HepG2 (cell line): ENCODE data around the gene URB1. TPM values are rescaled to one million over a fixed set of nuclear protein-coding genes. Genes with fewer than 3 reads are reported as not detected.

Experiments used
- ASH2L ChIP-seq: fragments of 300-600, 200-600 bp; sonication (generic); IDR thresholded peaks from 2 replicates; pipeline ENCODE4 v1.7.0; 2017; ENCODE audit warnings: low read depth, mild to moderate bottlenecking, moderate library complexity, mixed read lengths, low read length; ENCODE audit not compliant: insufficient read length
- DNMT1 ChIP-seq: sonication (generic); formaldehyde crosslinking; IDR thresholded peaks from 2 replicates; pipeline ENCODE4 v1.5.1; 2020; ENCODE audit warnings: mild to moderate bottlenecking, missing genetic modification reagents
- HDAC2 ChIP-seq: sonication (generic); formaldehyde crosslinking; IDR thresholded peaks from 2 replicates; pipeline ENCODE4 v1.4.0; 2020; ENCODE audit warnings: missing genetic modification reagents
- KLF9 ChIP-seq: IDR thresholded peaks from 2 replicates; pipeline ENCODE4 v1.6.1; 2016; ENCODE audit warnings: low read depth
- MATR3 ChIP-seq: sonication (generic); formaldehyde crosslinking; IDR thresholded peaks from 2 replicates; pipeline ENCODE4 v1.4.0; 2020; ENCODE audit warnings: missing genetic modification reagents
- MIER3 ChIP-seq: IDR thresholded peaks from 2 replicates; pipeline ENCODE4 v1.6.1; 2016; ENCODE audit warnings: missing compliant biosample characterization, borderline replicate concordance
- NCOA5 ChIP-seq: sonication (generic); formaldehyde crosslinking; IDR thresholded peaks from 2 replicates; pipeline ENCODE4 v1.4.0; 2020; ENCODE audit warnings: missing genetic modification reagents
- NR2F6 ChIP-seq, 2 experiments: IDR thresholded peaks; 2 replicates each; pipeline ENCODE4 v1.6.1; 2016; ENCODE audit warnings: antibody characterized with exemption in 1 of 2, mild to moderate bottlenecking in 1 of 2
- REL ChIP-seq: sonication (generic); formaldehyde crosslinking; conservative IDR thresholded peaks from 2 replicates; pipeline ENCODE4 v1.8.0; 2022; ENCODE audit warnings: mild to moderate bottlenecking, missing genetic modification reagents, moderate library complexity
- SCMH1 ChIP-seq: sonication (generic); formaldehyde crosslinking; IDR thresholded peaks from 2 replicates; pipeline ENCODE4 v1.9.0; 2021; ENCODE audit warnings: missing genetic modification reagents, mild to moderate bottlenecking, borderline replicate concordance
- ZNF256 ChIP-seq: sonication (generic); formaldehyde crosslinking; conservative IDR thresholded peaks from 2 replicates; pipeline ENCODE4 v1.4.0; 2020; ENCODE audit warnings: missing genetic modification reagents
- ZNF33B ChIP-seq: sonication (generic); formaldehyde crosslinking; IDR thresholded peaks from 2 replicates; pipeline ENCODE4 v1.5.1; 2020; ENCODE audit warnings: mild to moderate bottlenecking, missing genetic modification reagents
- ZNF550 ChIP-seq: sonication (generic); formaldehyde crosslinking; IDR thresholded peaks from 2 replicates; pipeline ENCODE4 v1.4.0; 2020; ENCODE audit warnings: mild to moderate bottlenecking, missing genetic modification reagents, borderline replicate concordance
- ZNF563 ChIP-seq: sonication (generic); formaldehyde crosslinking; IDR thresholded peaks from 2 replicates; pipeline ENCODE4 v1.8.0; 2022; ENCODE audit warnings: mild to moderate bottlenecking, moderate library complexity, missing genetic modification reagents
- ZNF567 ChIP-seq: sonication (generic); formaldehyde crosslinking; IDR thresholded peaks from 2 replicates; pipeline ENCODE4 v1.8.1; 2023; ENCODE audit warnings: mild to moderate bottlenecking, missing genetic modification reagents, borderline replicate concordance
- ZNF75D ChIP-seq: sonication (generic); formaldehyde crosslinking; IDR thresholded peaks from 2 replicates; pipeline ENCODE4 v1.8.1; 2023; ENCODE audit warnings: missing genetic modification reagents, mild to moderate bottlenecking, borderline replicate concordance
- polyA plus RNA-seq, 8 experiments: library from polyadenylated mRNA; depleted of rRNA in 3 of 8; stranded (reverse) in 7 of 8; unstranded in 1 of 8; fragments of >200 nt; fragmentation: Illumina TruSeq in 4 of 8; extraction: Trizol in 4 of 8; gene quantifications; 2 replicates each; pipeline versions ENCODE4 v1.2.1 to v1.2.3, GENCODE V29; 2011 to 2016; ENCODE audit warnings: low read depth in 4 of 8, missing spikeins in 1 of 8, mixed read lengths in 1 of 8; ENCODE audit not compliant: insufficient read depth in 1 of 8
- total RNA-seq, 5 experiments: library from RNA; depleted of rRNA; stranded (reverse); fragments of >200 nt; fragmentation: Illumina TruSeq; extraction: Trizol; gene quantifications; 2 replicates each; pipeline ENCODE4 v1.2.3, GENCODE V29; 2016; ENCODE audit warnings: low read depth in 1 of 5
- TF ChIP-seq, protein P1 (sequence below): IDR thresholded peaks from 2 replicates; pipeline ENCODE4 v1.6.1; 2018; ENCODE audit warnings: missing genetic modification reagents, mild to moderate bottlenecking, missing compliant biosample characterization
- TF ChIP-seq, protein P2 (sequence below): sonication (generic); formaldehyde crosslinking; conservative IDR thresholded peaks from 2 replicates; pipeline ENCODE4 v1.8.0; 2022; ENCODE audit warnings: mild to moderate bottlenecking, moderate library complexity, missing genetic modification reagents
- TF ChIP-seq, protein P3 (sequence below): IDR thresholded peaks from 2 replicates; pipeline ENCODE4 v1.6.1; 2016; ENCODE audit warnings: control low read depth
- TF ChIP-seq, protein P4 (sequence below): sonication (generic); formaldehyde crosslinking; IDR thresholded peaks from 2 replicates; pipeline ENCODE4 v1.8.0; 2022; ENCODE audit warnings: missing genetic modification reagents, mild to moderate bottlenecking, borderline replicate concordance
- TF ChIP-seq, protein P5 (sequence below): sonication (generic); formaldehyde crosslinking; IDR thresholded peaks from 2 replicates; pipeline ENCODE4 v1.4.0; 2020; ENCODE audit warnings: missing genetic modification reagents
- TF ChIP-seq, protein P6 (sequence below): IDR thresholded peaks from 2 replicates; pipeline ENCODE4 v1.6.1; 2016; ENCODE audit warnings: missing biosample characterization, missing genetic modification reagents, low read depth

URB1 gene
- total and polyA plus RNA-seq, 2 of the 13 experiments (the other 11 are each of a cell fraction or from before 2014, with no cell fraction given), result 4.5 to 16.7 TPM

DNA sequence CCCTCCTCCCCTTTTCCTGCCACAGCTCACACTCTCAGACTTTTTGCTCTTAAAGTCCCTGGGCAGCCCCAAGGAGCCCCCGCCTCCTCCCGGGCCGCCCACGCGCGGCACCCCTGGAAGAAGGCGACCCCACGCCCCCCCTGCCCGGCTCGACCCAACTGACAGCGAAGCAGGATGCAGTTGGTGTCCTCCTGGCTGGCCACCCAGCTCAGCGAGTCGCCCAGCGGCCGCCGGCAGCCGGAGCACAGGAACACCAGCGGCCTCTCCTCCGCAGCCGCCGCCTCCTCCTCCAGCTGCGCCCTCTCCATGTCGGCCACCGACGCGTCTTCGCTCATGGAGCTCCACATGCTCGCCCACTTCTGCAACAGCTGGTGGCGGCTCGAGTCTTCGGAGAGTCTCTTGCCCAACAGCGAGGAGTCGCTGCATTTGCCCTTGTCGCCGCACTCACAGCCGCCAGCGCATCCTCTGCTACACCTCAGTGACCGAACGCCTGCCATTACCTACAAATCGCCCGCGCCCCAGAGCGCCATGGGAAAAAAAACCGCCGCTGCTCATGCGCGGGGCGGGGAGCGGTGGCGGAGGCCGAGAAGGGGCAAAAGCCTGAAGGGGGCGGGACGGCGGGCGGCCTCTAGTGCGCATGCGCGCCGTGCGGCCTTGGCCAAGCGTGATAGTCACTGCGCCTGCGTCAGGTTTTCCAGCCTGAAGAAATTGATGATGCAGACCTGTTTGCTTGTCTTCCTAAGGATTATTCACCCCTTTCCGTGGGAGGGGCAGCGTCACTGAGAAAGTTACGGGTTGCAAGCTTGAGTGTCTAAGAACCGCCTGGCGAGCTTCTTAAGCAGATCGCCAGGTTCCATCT lies 114.1 kb downstream of the URB1 start, which contains the start of gene MIS18A (continued):
- TF ChIP-seq DNMT1 (0 out of 2 replicates have a peak, but pooled peaks have one; percentile 54), ZNF33B (CRISPR knock-in tag) (no peak), ASH2L (peak; percentile 85), HDAC2 (peak; percentile 78), NCOA5 (CRISPR knock-in tag) (no peak), ZNF550 (no peak), ZNF567 (no peak), SCMH1 (CRISPR knock-in tag) (no peak), KLF9 (no peak), ZNF563 (CRISPR knock-in tag) (peak; percentile 95), ZNF75D (no peak), REL (CRISPR knock-in tag) (0 out of 2 replicates have a peak, but pooled peaks have one; percentile 30), ZNF256 (CRISPR knock-in tag) (no peak), MATR3 (CRISPR knock-in tag) (no peak), NR2F6 (IDR thresholded peaks at IDR 0.05) (no peak), NR2F6 (CRISPR knock-in tag; IDR thresholded peaks at IDR 0.05) (peak; percentile 9; the same call in 1 of the 2 replicates), MIER3 (CRISPR knock-in tag) (peak; percentile 73; the same call in 1 of the 2 replicates)
- TF ChIP-seq, protein P1, sequence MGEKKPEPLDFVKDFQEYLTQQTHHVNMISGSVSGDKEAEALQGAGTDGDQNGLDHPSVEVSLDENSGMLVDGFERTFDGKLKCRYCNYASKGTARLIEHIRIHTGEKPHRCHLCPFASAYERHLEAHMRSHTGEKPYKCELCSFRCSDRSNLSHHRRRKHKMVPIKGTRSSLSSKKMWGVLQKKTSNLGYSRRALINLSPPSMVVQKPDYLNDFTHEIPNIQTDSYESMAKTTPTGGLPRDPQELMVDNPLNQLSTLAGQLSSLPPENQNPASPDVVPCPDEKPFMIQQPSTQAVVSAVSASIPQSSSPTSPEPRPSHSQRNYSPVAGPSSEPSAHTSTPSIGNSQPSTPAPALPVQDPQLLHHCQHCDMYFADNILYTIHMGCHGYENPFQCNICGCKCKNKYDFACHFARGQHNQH (CRISPR knock-in tag), result no peak; the same call in 1 of the 2 replicates
- TF ChIP-seq, protein P2, sequence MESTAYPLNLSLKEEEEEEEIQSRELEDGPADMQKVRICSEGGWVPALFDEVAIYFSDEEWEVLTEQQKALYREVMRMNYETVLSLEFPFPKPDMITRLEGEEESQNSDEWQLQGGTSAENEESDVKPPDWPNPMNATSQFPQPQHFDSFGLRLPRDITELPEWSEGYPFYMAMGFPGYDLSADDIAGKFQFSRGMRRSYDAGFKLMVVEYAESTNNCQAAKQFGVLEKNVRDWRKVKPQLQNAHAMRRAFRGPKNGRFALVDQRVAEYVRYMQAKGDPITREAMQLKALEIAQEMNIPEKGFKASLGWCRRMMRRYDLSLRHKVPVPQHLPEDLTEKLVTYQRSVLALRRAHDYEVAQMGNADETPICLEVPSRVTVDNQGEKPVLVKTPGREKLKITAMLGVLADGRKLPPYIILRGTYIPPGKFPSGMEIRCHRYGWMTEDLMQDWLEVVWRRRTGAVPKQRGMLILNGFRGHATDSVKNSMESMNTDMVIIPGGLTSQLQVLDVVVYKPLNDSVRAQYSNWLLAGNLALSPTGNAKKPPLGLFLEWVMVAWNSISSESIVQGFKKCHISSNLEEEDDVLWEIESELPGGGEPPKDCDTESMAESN (CRISPR knock-in tag), result peak; percentile 83; the same call in 1 of the 2 replicates
- TF ChIP-seq, protein P3, sequence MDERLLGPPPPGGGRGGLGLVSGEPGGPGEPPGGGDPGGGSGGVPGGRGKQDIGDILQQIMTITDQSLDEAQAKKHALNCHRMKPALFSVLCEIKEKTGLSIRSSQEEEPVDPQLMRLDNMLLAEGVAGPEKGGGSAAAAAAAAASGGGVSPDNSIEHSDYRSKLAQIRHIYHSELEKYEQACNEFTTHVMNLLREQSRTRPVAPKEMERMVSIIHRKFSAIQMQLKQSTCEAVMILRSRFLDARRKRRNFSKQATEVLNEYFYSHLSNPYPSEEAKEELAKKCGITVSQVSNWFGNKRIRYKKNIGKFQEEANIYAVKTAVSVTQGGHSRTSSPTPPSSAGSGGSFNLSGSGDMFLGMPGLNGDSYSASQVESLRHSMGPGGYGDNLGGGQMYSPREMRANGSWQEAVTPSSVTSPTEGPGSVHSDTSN (CRISPR knock-in tag), result no peak
- TF ChIP-seq, protein P4, sequence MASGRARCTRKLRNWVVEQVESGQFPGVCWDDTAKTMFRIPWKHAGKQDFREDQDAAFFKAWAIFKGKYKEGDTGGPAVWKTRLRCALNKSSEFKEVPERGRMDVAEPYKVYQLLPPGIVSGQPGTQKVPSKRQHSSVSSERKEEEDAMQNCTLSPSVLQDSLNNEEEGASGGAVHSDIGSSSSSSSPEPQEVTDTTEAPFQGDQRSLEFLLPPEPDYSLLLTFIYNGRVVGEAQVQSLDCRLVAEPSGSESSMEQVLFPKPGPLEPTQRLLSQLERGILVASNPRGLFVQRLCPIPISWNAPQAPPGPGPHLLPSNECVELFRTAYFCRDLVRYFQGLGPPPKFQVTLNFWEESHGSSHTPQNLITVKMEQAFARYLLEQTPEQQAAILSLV (CRISPR knock-in tag), result 0 out of 2 replicates have a peak, but pooled peaks have one; percentile 20
- TF ChIP-seq, protein P5, sequence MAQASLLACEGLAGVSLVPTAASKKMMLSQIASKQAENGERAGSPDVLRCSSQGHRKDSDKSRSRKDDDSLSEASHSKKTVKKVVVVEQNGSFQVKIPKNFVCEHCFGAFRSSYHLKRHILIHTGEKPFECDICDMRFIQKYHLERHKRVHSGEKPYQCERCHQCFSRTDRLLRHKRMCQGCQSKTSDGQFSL (CRISPR knock-in tag), result no peak
- TF ChIP-seq, protein P6, sequence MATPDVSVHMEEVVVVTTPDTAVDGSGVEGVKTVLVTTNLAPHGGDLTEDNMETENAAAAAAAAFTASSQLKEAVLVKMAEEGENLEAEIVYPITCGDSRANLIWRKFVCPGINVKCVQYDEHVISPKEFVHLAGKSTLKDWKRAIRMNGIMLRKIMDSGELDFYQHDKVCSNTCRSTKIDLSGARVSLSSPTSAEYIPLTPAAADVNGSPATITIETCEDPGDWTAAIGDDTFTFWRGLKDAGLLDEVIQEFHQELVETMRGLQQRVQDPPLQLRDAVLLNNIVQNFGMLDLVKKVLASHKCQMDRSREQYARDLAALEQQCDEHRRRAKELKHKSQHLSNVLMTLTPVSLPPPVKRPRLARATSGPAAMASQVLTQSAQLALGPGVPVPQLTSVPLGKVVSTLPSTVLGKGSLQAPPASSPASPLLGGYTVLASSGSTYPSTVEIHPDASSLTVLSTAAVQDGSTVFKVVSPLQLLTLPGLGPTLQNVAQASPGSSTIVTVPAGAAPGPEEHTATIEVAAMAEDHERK (CRISPR knock-in tag), result no peak
